Body of pancreas (tissue), 4 donors: ENCODE data around the gene ZNF511.

ENCODE experiments used
- POLR2A ChIP-seq, 3 donors: fragments of 450-650 bp; IDR thresholded peaks; one replicate each; pipeline ENCODE4 v1.6.1; 2016; ENCODE audit warnings: antibody characterized with exemption in 3 of 3, mild to moderate bottlenecking in 2 of 3
- TF ChIP-seq, protein P1 (sequence below), 7 experiments: fragments of 450-650 bp in 4 of 7; fragments of 200-600 bp in 3 of 7; sonication (generic) in 3 of 7; IDR thresholded peaks; one replicate each; pipeline ENCODE4 v1.5.1; 2016 to 2019; ENCODE audit warnings: antibody characterized with exemption in 7 of 7

DNA sequence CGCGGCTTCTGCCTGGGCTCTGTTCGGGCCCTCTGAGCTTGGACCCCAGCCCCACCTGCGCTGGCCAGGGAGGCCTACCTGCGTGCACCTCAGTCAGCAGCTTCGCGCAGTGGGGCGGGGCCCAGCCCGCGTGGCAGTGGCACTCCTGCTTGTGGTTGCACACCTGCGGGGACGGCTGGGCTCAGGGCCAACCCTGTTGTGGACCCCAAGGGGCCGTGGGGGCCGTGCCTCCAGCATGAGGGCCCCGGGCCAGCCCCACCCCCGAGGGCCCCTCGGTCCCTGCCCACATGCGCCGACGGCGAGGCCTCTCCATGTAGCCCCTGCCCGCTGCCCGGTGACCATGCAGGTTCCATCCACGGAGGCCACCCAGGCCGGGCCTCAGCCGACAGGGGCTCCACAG, 39.3 kb upstream of the ZNF511 start:
- TF ChIP-seq, protein P1, sequence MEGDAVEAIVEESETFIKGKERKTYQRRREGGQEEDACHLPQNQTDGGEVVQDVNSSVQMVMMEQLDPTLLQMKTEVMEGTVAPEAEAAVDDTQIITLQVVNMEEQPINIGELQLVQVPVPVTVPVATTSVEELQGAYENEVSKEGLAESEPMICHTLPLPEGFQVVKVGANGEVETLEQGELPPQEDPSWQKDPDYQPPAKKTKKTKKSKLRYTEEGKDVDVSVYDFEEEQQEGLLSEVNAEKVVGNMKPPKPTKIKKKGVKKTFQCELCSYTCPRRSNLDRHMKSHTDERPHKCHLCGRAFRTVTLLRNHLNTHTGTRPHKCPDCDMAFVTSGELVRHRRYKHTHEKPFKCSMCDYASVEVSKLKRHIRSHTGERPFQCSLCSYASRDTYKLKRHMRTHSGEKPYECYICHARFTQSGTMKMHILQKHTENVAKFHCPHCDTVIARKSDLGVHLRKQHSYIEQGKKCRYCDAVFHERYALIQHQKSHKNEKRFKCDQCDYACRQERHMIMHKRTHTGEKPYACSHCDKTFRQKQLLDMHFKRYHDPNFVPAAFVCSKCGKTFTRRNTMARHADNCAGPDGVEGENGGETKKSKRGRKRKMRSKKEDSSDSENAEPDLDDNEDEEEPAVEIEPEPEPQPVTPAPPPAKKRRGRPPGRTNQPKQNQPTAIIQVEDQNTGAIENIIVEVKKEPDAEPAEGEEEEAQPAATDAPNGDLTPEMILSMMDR (IDR thresholded peaks at IDR 0.05) = no peak
- no peak for TF ChIP-seq POLR2A (IDR thresholded peaks at IDR 0.05)
